ENCODE measurements around the gene GDI2. TPM values are rescaled to one million over a fixed set of nuclear protein-coding genes. Genes with fewer than 3 reads are reported as not detected.

Gene GDI2
- total and polyA plus RNA-seq, 4 donors = 103 to 190 (median 155) TPM

DNA sequence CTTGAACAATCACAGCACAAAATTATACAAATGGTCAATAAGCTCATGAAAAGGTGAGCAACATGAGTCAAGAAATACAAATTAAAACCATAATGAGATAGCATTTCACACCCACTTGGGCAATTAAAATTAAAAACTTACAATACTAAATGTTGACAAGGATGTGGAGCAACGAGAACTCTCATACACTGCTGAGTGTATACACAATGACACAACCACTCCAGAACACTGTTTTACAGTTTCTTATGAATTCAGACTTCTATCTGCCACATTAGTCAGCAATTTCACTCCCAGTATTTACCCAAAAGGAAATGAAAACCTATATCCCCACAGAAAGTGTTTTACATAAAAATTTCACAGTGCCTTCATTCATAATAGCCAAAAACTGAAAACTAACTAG lies 31.1 kb downstream of the GDI2 start:
- Histone ChIP-seq H3K27ac (ENCODE audit: low read depth in 1 of 2, low read length in 2 of 2) (no peak overlapping the region), H3K4me3 (ENCODE audit: low read depth in 1 of 3, low read length in 3 of 3) (no peak overlapping the region), H3K27me3 (ENCODE audit: control insufficient read depth in 4 of 4, insufficient read depth in 4 of 4, low read length in 3 of 4) (no peaks in the 10 kb centered on the region), H3K36me3 (ENCODE audit: control insufficient read depth in 4 of 4, insufficient read depth in 3 of 4, low read depth in 1 of 4, low read length in 3 of 4) (peaks cover 13 to 47% (median 37%) of the 10 kb centered on the region in 4 donors), H3K9ac (ENCODE audit: low read depth in 1 of 2, low read length in 2 of 2) (no peak overlapping the region), H3K4me1 (ENCODE audit: control insufficient read depth in 4 of 4, insufficient read depth in 4 of 4, low read length in 3 of 4) (no peaks in the 10 kb centered on the region), H3K9me3 (ENCODE audit: control insufficient read depth in 4 of 4, low read length in 3 of 4) (no peaks in the 10 kb centered on the region)
- WGBS = 91% methylated on average over 1 of the region's 1 CpG
- TF ChIP-seq, protein P1, sequence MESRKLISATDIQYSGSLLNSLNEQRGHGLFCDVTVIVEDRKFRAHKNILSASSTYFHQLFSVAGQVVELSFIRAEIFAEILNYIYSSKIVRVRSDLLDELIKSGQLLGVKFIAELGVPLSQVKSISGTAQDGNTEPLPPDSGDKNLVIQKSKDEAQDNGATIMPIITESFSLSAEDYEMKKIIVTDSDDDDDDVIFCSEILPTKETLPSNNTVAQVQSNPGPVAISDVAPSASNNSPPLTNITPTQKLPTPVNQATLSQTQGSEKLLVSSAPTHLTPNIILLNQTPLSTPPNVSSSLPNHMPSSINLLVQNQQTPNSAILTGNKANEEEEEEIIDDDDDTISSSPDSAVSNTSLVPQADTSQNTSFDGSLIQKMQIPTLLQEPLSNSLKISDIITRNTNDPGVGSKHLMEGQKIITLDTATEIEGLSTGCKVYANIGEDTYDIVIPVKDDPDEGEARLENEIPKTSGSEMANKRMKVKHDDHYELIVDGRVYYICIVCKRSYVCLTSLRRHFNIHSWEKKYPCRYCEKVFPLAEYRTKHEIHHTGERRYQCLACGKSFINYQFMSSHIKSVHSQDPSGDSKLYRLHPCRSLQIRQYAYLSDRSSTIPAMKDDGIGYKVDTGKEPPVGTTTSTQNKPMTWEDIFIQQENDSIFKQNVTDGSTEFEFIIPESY (IDR thresholded peaks at IDR 0.05) = no peak
- TF ChIP-seq HNF4A (conservative IDR thresholded peaks at IDR 0.05) (no peak), JUND (IDR thresholded peaks at IDR 0.05) (no peak), RXRA (IDR thresholded peaks at IDR 0.05) (no peak), YY1 (IDR thresholded peaks at IDR 0.05) (no peak), EGR1 (IDR thresholded peaks at IDR 0.05; ENCODE audit: low read depth in 2 of 2) (no peak), TAF1 (conservative IDR thresholded peaks at IDR 0.05) (no peak), GABPA (IDR thresholded peaks at IDR 0.05 in 1 of 2, conservative IDR thresholded peaks at IDR 0.05 in 1 of 2) (no peak), SP1 (IDR thresholded peaks at IDR 0.05) (no peak), NR2F2 (IDR thresholded peaks at IDR 0.05) (no peak), FOXA2 (IDR thresholded peaks at IDR 0.05) (no peak), HNF4G (IDR thresholded peaks at IDR 0.05) (no peak), FOXA1 (IDR thresholded peaks at IDR 0.05) (no peak)
- TF ChIP-seq, protein P2, sequence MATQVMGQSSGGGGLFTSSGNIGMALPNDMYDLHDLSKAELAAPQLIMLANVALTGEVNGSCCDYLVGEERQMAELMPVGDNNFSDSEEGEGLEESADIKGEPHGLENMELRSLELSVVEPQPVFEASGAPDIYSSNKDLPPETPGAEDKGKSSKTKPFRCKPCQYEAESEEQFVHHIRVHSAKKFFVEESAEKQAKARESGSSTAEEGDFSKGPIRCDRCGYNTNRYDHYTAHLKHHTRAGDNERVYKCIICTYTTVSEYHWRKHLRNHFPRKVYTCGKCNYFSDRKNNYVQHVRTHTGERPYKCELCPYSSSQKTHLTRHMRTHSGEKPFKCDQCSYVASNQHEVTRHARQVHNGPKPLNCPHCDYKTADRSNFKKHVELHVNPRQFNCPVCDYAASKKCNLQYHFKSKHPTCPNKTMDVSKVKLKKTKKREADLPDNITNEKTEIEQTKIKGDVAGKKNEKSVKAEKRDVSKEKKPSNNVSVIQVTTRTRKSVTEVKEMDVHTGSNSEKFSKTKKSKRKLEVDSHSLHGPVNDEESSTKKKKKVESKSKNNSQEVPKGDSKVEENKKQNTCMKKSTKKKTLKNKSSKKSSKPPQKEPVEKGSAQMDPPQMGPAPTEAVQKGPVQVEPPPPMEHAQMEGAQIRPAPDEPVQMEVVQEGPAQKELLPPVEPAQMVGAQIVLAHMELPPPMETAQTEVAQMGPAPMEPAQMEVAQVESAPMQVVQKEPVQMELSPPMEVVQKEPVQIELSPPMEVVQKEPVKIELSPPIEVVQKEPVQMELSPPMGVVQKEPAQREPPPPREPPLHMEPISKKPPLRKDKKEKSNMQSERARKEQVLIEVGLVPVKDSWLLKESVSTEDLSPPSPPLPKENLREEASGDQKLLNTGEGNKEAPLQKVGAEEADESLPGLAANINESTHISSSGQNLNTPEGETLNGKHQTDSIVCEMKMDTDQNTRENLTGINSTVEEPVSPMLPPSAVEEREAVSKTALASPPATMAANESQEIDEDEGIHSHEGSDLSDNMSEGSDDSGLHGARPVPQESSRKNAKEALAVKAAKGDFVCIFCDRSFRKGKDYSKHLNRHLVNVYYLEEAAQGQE (IDR thresholded peaks at IDR 0.05) = no peak
- TF ChIP-seq, protein P3, sequence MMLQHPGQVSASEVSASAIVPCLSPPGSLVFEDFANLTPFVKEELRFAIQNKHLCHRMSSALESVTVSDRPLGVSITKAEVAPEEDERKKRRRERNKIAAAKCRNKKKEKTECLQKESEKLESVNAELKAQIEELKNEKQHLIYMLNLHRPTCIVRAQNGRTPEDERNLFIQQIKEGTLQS (IDR thresholded peaks at IDR 0.05) = no peak
- TF ChIP-seq, protein P4, sequence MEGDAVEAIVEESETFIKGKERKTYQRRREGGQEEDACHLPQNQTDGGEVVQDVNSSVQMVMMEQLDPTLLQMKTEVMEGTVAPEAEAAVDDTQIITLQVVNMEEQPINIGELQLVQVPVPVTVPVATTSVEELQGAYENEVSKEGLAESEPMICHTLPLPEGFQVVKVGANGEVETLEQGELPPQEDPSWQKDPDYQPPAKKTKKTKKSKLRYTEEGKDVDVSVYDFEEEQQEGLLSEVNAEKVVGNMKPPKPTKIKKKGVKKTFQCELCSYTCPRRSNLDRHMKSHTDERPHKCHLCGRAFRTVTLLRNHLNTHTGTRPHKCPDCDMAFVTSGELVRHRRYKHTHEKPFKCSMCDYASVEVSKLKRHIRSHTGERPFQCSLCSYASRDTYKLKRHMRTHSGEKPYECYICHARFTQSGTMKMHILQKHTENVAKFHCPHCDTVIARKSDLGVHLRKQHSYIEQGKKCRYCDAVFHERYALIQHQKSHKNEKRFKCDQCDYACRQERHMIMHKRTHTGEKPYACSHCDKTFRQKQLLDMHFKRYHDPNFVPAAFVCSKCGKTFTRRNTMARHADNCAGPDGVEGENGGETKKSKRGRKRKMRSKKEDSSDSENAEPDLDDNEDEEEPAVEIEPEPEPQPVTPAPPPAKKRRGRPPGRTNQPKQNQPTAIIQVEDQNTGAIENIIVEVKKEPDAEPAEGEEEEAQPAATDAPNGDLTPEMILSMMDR (IDR thresholded peaks at IDR 0.05; ENCODE audit: low read depth, low read length, missing input control) = no peak
- TF ChIP-seq, protein P5, sequence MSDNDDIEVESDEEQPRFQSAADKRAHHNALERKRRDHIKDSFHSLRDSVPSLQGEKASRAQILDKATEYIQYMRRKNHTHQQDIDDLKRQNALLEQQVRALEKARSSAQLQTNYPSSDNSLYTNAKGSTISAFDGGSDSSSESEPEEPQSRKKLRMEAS (IDR thresholded peaks at IDR 0.05) = no peak
- no peak for DNase-seq (ENCODE audit: low spot score)
